Astrocyte (in vitro differentiated cells and primary cell): ENCODE data around the gene MYBPC1. TPM values are rescaled to one million over a fixed set of nuclear protein-coding genes. Genes with fewer than 3 reads are reported as not detected.
A peak's percentile ranks its signal among the peaks of the same experiment; 100 is the strongest.

Experiments
- DNase-seq: peaks from one replicate; pipeline ENCODE4 v3.0.0-alpha.2; 2010; ENCODE audit warnings: low read depth
- FAIRE-seq: peaks from 2 replicates; lab custom pipeline; 2011; peaks lifted over from hg19 to GRCh38; lab: Jason Lieb, UNC
- H2AFZ ChIP-seq: 2 replicates; pipeline ENCODE4 v1.6.0; 2012; ENCODE audit warnings: low read depth, low read length, inconsistent platforms
- H3K27ac ChIP-seq: 2 replicates; pipeline ENCODE4 v1.5.1; 2011; ENCODE audit warnings: low read depth, low read length, inconsistent platforms
- H3K27me3 ChIP-seq: 2 replicates; pipeline ENCODE4 v1.6.0; 2011; ENCODE audit warnings: low read length, inconsistent platforms; ENCODE audit not compliant: insufficient read depth
- H3K36me3 ChIP-seq: 2 replicates; pipeline ENCODE4 v1.5.1; 2011; ENCODE audit warnings: low read length, inconsistent platforms; ENCODE audit not compliant: insufficient read depth
- H3K4me1 ChIP-seq: 2 replicates; pipeline ENCODE4 v1.5.1; 2011; ENCODE audit warnings: low read length, inconsistent platforms; ENCODE audit not compliant: insufficient read depth
- H3K4me2 ChIP-seq: 2 replicates; pipeline ENCODE4 v1.6.0; 2012; ENCODE audit warnings: low read length, inconsistent platforms
- H3K4me3 ChIP-seq: 2 replicates; pipeline ENCODE4 v1.5.1; 2011; ENCODE audit warnings: low read depth, mild to moderate bottlenecking, low read length, inconsistent platforms; ENCODE audit not compliant: insufficient read depth
- H3K79me2 ChIP-seq: 2 replicates; pipeline ENCODE4 v1.6.0; 2012; ENCODE audit warnings: mild to moderate bottlenecking, low read length, inconsistent platforms; ENCODE audit not compliant: insufficient read depth
- H3K9ac ChIP-seq: 2 replicates; pipeline ENCODE4 v1.6.0; 2012; ENCODE audit warnings: mild to moderate bottlenecking, low read length, inconsistent platforms
- H3K9me3 ChIP-seq: 2 replicates; pipeline ENCODE4 v1.5.1; 2012; ENCODE audit warnings: low read depth, mild to moderate bottlenecking, low read length, inconsistent platforms; ENCODE audit not compliant: insufficient read depth
- H4K20me1 ChIP-seq: 2 replicates; pipeline ENCODE4 v1.6.0; 2012; ENCODE audit warnings: low read length, inconsistent platforms; ENCODE audit not compliant: insufficient read depth
- H3K27ac Mint-ChIP-seq: one replicate; pipeline ENCODE4 v1.8.0; 2021; ENCODE audit warnings: mild to moderate bottlenecking, mixed read lengths; ENCODE audit not compliant: unreplicated experiment
- H3K27me3 Mint-ChIP-seq: one replicate; pipeline ENCODE4 v1.8.0; 2021; ENCODE audit warnings: low read depth, mixed read lengths; ENCODE audit not compliant: unreplicated experiment
- H3K36me3 Mint-ChIP-seq: one replicate; pipeline ENCODE4 v1.8.0; 2021; ENCODE audit warnings: low read depth, mixed read lengths; ENCODE audit not compliant: unreplicated experiment
- H3K4me1 Mint-ChIP-seq: one replicate; pipeline ENCODE4 v1.8.0; 2021; ENCODE audit warnings: low read depth, mixed read lengths; ENCODE audit not compliant: unreplicated experiment
- H3K4me3 Mint-ChIP-seq: one replicate; pipeline ENCODE4 v1.8.0; 2021; ENCODE audit warnings: mild to moderate bottlenecking, moderate library complexity, mixed read lengths; ENCODE audit not compliant: unreplicated experiment
- H3K9me3 Mint-ChIP-seq: one replicate; pipeline ENCODE4 v1.8.0; 2021; ENCODE audit warnings: mild to moderate bottlenecking, mixed read lengths; ENCODE audit not compliant: unreplicated experiment
- CTCF ChIP-seq: IDR thresholded peaks from 2 replicates; pipeline ENCODE4 v1.5.1; 2011; ENCODE audit warnings: low read depth, mild to moderate bottlenecking, inconsistent platforms, low read length, moderate library complexity; ENCODE audit not compliant: insufficient read depth
- EZH2 ChIP-seq: IDR thresholded peaks from 2 replicates; pipeline ENCODE4 v1.6.1; 2012; ENCODE audit warnings: mild to moderate bottlenecking, low read length, inconsistent platforms; ENCODE audit not compliant: insufficient read depth
- total RNA-seq: library from RNA; stranded (reverse); gene quantifications from 2 replicates; pipeline ENCODE4 v1.2.1, GENCODE V29; 2021

The MYBPC1 gene
- total RNA-seq, 1 donor from 2014 or later = not detected

DNA sequence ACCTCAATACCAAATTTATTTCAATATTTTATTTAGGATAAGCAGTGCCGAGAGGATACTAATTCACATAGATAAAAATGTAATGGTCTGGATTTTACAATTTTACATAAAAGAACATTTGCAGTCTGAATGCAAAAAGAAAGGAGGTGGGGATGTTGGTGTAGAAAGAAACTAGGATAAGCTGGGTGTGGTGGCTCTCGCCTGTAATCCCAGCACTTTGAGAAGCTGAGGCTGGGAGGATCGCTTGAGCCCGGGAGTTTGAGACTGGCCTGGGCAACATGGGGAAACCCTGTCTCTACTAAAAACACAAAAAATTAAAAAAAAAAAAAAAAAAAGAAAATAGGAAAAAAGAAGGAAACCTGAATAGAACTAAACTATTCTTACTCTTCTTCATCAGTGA is 127.6 kb downstream of the MYBPC1 start:
- Histone ChIP-seq H2AFZ (no peak overlapping the region), H4K20me1 (no peaks in the 10 kb centered on the region), H3K79me2 (no peaks in the 10 kb centered on the region), H3K9me3 (no peaks in the 10 kb centered on the region), H3K27ac (no peak overlapping the region), H3K36me3 (no peaks in the 10 kb centered on the region), H3K4me3 (no peak overlapping the region), H3K27me3 (no peaks in the 10 kb centered on the region), H3K4me1 (no peaks in the 10 kb centered on the region), H3K4me2 (no peak overlapping the region), H3K9ac (no peak overlapping the region)
- DNase-seq (no peak), FAIRE-seq (no peak)
- Mint-ChIP-seq H3K27me3 (no peaks in the 10 kb centered on the region), H3K4me1 (no peaks in the 10 kb centered on the region), H3K4me3 (no peak overlapping the region), H3K36me3 (no peaks in the 10 kb centered on the region), H3K27ac (no peak overlapping the region), H3K9me3 (no peaks in the 10 kb centered on the region)
- TF ChIP-seq CTCF (no peak), EZH2 (no peak)

GRCh38 chr12:101727098-101727497 is 132.3 kb downstream of the MYBPC1 start:
- no peak overlapping the region for H3K27ac Mint-ChIP-seq
- no peaks in the 10 kb centered on the region for H3K4me1 Mint-ChIP-seq
- no peaks in the 10 kb centered on the region for H3K9me3 ChIP-seq
- no peak overlapping the region for H3K4me3 Mint-ChIP-seq
- no peaks in the 10 kb centered on the region for H3K27me3 Mint-ChIP-seq
- no peak for FAIRE-seq
- H3K4me2 ChIP-seq = no peak overlapping the region
- H3K79me2 ChIP-seq = no peaks in the 10 kb centered on the region
- no peaks in the 10 kb centered on the region for H3K27me3 ChIP-seq
- H3K4me1 ChIP-seq = no peaks in the 10 kb centered on the region
- no peak overlapping the region for H3K27ac ChIP-seq
- no peaks in the 10 kb centered on the region for H3K36me3 Mint-ChIP-seq
- no peak overlapping the region for H2AFZ ChIP-seq
- H3K4me3 ChIP-seq = no peak overlapping the region
- no peak for TF ChIP-seq CTCF
- TF ChIP-seq EZH2 = no peak
- no peak overlapping the region for H3K9ac ChIP-seq
- peak; percentile 8 for DNase-seq
- H3K36me3 ChIP-seq = no peaks in the 10 kb centered on the region
- H4K20me1 ChIP-seq = no peaks in the 10 kb centered on the region
- H3K9me3 Mint-ChIP-seq = no peaks in the 10 kb centered on the region

DNA sequence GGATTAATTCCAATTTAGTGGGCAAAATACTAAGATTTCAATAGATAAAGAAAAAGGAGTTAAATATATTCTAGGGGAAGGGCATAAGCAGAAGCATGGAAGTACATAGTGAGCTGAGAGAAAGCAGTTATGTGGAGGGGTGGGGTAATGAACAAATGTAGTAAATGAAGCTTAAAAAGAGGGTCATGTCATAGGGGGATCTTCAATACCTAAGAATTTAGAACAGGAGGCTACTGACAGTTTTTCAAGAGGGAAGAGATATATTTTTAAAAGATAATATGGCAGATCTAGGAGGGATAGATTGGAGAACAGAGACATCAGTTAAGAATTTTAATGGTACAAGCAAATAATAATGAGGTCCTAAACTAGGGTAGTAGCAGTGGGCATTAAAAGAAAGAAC is 135.1 kb downstream of the MYBPC1 start:
- Mint-ChIP-seq H3K27ac (no peak overlapping the region), H3K27me3 (no peaks in the 10 kb centered on the region), H3K4me3 (no peak overlapping the region), H3K9me3 (no peaks in the 10 kb centered on the region), H3K36me3 (no peaks in the 10 kb centered on the region), H3K4me1 (no peaks in the 10 kb centered on the region)
- no peak for FAIRE-seq
- TF ChIP-seq EZH2 (no peak), CTCF (no peak)
- Histone ChIP-seq H3K36me3 (no peaks in the 10 kb centered on the region), H3K79me2 (no peaks in the 10 kb centered on the region), H3K9ac (no peak overlapping the region), H3K4me1 (no peaks in the 10 kb centered on the region), H3K27ac (no peak overlapping the region), H3K9me3 (no peaks in the 10 kb centered on the region), H4K20me1 (no peaks in the 10 kb centered on the region), H3K4me3 (no peak overlapping the region), H2AFZ (no peak overlapping the region), H3K4me2 (no peak overlapping the region), H3K27me3 (no peaks in the 10 kb centered on the region)
- no peak for DNase-seq
